Umbilical cord (tissue), 2 donors: ENCODE results near the gene SLC26A8. TPM values are rescaled to one million over a fixed set of nuclear protein-coding genes. Genes with fewer than 3 reads are reported as not detected.

Experiments
- DNase-seq: peaks from one replicate; pipeline ENCODE4 v3.0.0-alpha.2; 2015; ENCODE audit warnings: low spot score
- total RNA-seq: library from RNA; depleted of rRNA; stranded (reverse); fragments of >200 nt; gene quantifications from one replicate; pipeline ENCODE4 v1.2.3, GENCODE V29; 2014; ENCODE audit warnings: low replicate concordance; ENCODE audit not compliant: insufficient read depth

The SLC26A8 gene
- 3.1 TPM for total RNA-seq

DNA sequence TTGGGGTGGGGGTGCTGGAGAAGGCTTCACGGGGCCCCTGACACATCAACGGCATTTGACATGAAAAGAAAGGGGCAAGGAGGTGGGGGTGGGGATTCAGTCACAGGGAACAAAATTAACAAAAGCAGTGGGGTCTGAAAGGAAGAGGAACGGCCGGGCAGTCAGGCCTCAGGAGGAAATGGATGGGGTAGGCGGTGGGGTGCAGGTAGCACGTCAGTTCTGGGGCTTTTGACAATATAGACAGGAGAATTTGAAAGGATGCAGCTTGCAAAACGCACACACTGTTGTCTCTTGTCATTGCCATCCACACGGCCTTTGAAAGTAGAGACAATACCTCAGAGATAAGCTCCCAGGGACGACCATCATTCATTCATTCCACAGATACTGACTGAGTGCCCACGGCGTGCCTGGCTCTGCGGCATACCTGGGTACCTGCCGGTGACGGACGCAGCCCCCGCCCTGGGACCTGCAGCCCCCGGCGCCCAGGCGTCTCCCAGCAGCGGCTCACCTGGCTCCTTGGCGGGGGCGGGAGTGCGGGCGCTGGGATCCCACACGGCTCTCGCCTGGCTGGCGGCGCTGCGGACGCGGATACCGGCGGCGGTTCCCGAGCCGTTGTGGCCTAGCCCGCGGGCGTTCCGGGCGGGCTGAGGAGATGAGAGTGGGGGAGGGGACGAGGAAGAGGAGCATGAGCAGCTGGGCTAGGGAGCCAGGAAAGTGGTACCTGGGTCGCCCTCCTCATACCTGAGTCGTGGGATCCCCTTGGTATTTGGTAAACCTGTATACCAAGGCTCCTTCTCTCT lies at the start of gene SLC26A8:
Gene SLC26A8, minus strand, starts transcription at position 646 of the 800 bp plus-strand sequence. CDS start 4,934 bp downstream, outside the sequence.
- DNase-seq = no peak

- no peak for DNase-seq
Observed at GRCh38 chr6:36073587-36073986, 49.1 kb upstream of the SLC26A8 start.

DNA sequence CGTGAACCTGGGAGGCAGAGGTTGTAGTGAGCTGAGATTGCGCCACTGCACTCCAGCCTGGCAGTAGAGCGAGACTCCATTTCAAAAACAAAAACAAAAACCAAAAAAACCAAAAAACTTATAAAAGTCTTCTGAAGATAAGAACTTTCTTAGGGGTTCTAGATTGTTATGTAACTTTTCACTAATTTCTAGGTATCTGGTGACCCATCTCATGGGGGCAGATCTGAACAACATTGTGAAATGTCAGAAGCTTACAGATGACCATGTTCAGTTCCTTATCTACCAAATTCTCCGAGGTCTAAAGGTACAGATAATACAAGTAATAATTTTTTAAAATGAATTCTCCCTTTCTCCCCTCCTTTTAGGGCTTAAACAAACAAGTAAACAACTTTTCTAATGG lies 48.2 kb upstream of the SLC26A8 start:
- DNase-seq = no peak

- no peak for DNase-seq
Observed at GRCh38 chr6:36071714-36072113, 47.3 kb upstream of the SLC26A8 start.

DNA sequence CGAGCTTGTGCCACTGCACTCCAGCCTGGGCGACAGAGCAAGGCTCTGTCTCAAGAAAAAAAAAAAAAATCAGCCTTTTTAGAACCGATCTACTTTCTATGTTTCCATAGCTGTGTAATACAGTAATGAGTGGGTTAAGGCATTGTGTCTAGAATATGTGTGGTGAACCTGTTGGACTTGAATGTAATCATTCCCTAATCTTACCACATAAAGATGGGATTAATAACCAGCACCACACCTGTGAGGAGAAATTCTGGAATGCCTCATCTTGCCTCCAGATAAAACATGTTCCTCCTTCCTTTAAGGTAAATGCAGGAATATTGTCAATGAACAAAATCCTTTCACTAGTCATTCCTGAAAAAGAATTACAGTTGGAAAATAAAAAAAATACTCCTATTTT lies 46.8 kb upstream of the SLC26A8 start:
- DNase-seq = no peak

- DNase-seq = no peak
Observed at GRCh38 chr6:36070252-36070651, 45.8 kb upstream of the SLC26A8 start.

GRCh38 chr6:36069573-36069972 lies 45.1 kb upstream of the SLC26A8 start:
- no peak for DNase-seq

DNA sequence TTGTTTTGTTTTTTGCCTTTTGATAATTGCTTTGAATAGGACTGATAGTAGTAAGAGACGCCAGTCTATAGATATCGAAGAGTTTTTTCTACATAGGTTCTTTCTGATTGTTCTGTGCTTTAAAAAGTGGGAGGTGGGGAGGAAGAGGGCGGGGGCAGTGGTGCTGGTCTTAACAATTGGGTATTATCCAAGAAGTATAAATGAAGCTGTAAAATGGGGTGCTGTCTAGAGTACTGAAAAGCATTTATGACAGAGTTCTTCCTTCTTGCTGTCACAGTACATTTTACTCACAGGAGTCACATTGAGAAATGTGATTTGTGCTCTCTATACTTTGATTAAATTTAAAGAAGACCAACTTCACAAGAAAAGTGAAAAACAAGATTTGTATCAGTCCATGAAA lies 44.1 kb upstream of the SLC26A8 start:
- DNase-seq = no peak

- DNase-seq = no peak
Observed at GRCh38 chr6:36068012-36068392, 43.6 kb upstream of the SLC26A8 start.

DNA sequence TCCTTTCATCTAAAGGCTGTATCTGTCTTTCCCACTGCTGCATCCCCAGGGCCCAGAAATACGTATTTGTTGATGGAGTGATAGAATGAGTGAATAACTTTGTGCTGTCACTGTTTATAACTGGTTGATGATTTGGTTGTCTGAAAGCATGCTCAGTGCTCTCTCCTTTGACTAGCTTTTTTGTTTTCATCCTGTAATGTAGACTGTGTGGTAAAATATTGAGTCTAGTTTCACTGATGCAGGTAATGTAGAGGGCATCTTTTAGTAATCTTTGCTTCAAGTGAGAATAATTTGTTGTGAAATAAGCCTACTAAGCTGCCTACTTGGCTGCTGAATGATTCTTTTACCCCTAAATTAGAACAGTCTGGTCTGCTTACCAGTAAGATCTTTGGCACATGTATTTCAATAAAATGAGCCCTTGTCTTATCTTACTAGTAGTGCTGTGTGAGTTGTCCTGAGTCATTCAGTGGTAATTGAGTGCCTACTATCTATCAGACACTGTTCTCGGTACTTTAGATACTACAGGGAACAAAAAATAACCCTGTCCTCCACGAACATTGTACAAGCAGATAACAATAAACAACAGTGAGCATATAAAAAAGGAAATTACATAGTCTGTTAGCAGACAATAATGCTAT lies 43.1 kb upstream of the SLC26A8 start:
- DNase-seq = peak; percentile 44

- no peak for DNase-seq
Observed at GRCh38 chr6:36066817-36067216, 42.4 kb upstream of the SLC26A8 start.

GRCh38 chr6:36065916-36066315 lies 41.5 kb upstream of the SLC26A8 start:
- no peak for DNase-seq

GRCh38 chr6:36064770-36065396 lies 40.4 kb upstream of the SLC26A8 start:
- no peak for DNase-seq

DNA sequence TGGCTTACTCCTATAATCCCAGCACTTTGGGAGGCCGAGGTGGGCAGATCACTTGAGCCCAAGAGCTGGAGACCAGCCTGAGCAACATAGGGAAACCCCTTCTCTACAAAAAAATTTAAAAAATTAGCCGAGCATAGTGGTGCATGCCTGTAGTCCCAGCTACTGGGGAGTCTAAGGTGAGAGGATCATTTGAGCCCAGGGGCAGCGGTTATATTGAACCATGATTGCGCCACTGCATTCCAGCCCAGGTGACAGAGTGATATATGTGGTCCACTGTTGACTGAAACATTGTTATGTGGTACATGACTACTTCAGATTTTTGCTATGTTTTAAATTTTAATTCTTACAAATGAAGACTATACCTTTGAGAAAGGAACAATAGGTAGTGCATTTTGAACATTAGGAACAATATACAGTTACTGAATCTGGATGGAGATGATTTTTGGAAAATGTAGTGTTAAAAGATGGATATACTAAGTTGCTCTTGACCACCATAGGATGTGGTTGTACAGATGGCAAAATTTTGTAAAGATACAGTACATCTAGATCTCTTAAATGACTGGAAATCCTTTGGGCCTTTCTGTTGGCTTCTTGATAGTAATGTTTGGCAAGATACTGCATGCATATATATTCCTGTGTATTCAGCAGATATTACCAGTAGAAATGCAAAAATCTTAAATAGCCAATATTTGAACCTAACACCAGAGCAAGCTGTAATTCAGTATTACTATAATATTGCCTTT lies 39.0 kb upstream of the SLC26A8 start:
- no peak for DNase-seq

DNA sequence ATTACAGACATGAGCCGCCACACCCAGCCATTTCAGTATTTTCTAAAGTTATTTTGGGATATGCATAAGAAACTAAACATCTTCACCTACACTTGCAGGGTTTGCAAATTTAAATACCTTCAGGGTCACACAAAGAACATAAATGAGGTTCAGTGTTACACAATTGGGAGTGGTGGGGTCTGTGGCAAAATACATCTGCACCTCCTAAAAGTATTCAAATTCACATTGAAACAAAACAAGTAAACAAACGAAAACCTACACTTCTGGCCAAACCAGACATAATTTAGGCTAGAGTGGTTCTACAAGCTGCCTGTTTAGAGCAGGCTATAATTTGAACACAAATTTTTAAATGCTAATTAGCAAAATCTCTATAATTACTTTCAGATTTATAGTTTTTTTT lies 37.8 kb upstream of the SLC26A8 start:
- no peak for DNase-seq

DNA sequence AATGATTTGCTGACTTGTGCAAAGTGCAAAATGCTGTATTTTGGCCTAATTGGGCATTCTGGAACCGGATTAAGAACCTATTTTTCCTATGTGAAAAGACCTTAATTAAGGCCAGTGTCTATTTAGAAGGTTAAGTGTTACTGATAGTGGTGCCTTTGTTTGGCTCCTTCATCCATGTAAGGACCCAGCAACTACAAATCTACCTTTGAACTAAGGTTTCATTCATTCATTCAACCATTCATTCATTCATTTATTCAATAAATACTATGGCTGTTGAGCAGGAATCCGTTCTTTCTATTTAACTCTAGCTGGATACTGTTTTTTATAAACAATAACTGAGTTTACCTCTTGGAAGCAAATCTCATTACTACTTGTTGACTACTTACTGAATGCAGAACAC lies 36.8 kb upstream of the SLC26A8 start:
- DNase-seq = no peak

DNA sequence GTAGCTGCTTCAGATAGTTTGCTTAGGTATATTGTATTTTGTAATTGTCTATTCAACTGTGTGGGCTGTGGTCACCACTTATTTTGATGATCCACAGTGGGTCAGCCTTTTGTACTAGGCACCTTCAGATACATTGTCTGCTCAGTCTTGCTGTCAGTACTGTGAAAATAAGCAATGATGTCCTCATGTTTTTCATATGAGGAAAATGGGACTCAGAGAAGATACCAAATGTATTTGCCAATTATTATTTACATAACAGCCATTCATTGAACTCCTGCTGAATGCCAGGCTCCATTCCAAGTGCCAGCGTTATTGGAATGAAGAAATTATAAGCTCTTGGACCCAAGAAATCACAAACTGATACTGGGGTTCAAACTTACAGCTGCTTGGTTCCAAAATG lies 31.7 kb upstream of the SLC26A8 start:
- DNase-seq = no peak

DNA sequence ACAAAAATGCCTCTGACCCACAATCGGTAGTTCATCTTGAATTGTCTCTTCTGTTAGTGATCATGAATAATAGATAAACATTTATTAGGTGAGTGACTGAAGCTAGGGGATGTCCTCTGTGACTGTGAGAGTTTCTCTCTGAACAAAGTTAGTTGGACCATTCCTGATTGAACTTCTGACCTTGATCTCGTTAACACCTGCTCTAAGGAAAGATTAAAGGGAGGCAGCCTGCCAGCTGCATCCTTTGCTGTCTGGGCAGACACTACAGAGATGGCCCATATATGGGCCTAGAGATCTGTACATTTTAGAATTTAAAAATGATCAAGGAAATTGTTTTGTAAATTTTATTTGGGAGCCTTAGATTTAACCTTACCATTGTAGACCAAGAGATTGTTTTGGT lies 30.5 kb upstream of the SLC26A8 start:
- no peak for DNase-seq

GRCh38 chr6:36054415-36054814 lies 30.0 kb upstream of the SLC26A8 start:
- no peak for DNase-seq

GRCh38 chr6:36053878-36054277 lies 29.4 kb upstream of the SLC26A8 start:
- DNase-seq = peak; percentile 80

- peak; percentile 73 for DNase-seq
Observed at GRCh38 chr6:36052097-36052496, 27.7 kb upstream of the SLC26A8 start.
